Smooth muscle cell (in vitro differentiated cells): ENCODE data around the gene KLRC2. TPM values are rescaled to one million over a fixed set of nuclear protein-coding genes. Genes with fewer than 3 reads are reported as not detected.
"Not testable (repeated sequence)": the region's sequence is repeated elsewhere in the genome, so short reads cannot be mapped to it uniquely, and the experiment has no call there.

Source experiments
- DNase-seq: peaks from one replicate; lab custom pipeline; 2025; ENCODE audit not compliant: unreplicated experiment; lab: John Stamatoyannopoulos, UW
- H2AFZ ChIP-seq: fragments of 200-600 bp; sonication (generic); 2 replicates; pipeline ENCODE4 v1.6.0; 2016; ENCODE audit warnings: antibody characterized with exemption, low read depth, mild to moderate bottlenecking
- H3F3A ChIP-seq: fragments of 200-600 bp; sonication (generic); 2 replicates; pipeline ENCODE4 v1.6.0; 2017; ENCODE audit warnings: antibody characterized with exemption, low read depth
- H3K27ac ChIP-seq: fragments of 200-600 bp; sonication (generic); 2 replicates; pipeline ENCODE4 v1.5.1; 2016; ENCODE audit warnings: low read depth, mild to moderate bottlenecking
- H3K27me3 ChIP-seq: fragments of 200-600 bp; sonication (generic); 2 replicates; pipeline ENCODE4 v1.6.1; 2016; ENCODE audit warnings: low read depth, mild to moderate bottlenecking
- H3K36me3 ChIP-seq: fragments of 200-600 bp; sonication (generic); 2 replicates; pipeline ENCODE4 v1.5.1; 2016; ENCODE audit warnings: low read depth
- H3K4me1 ChIP-seq: fragments of 200-600 bp; sonication (generic); 2 replicates; pipeline ENCODE4 v1.5.1; 2016; ENCODE audit warnings: low read depth
- H3K4me2 ChIP-seq: fragments of 200-600 bp; sonication (generic); 2 replicates; pipeline ENCODE4 v1.6.0; 2016; ENCODE audit warnings: mild to moderate bottlenecking
- H3K4me3 ChIP-seq: fragments of 200-600 bp; sonication (generic); 2 replicates; pipeline ENCODE4 v1.5.1; 2016; ENCODE audit warnings: mild to moderate bottlenecking
- H3K79me2 ChIP-seq: fragments of 200-600 bp; sonication (generic); 2 replicates; pipeline ENCODE4 v1.6.0; 2016; ENCODE audit warnings: low read depth, mild to moderate bottlenecking
- H3K9ac ChIP-seq: fragments of 200-600 bp; sonication (generic); 2 replicates; pipeline ENCODE4 v1.6.0; 2016; ENCODE audit warnings: low read depth
- H3K9me3 ChIP-seq: fragments of 200-600 bp; sonication (generic); replicated peaks from 2 replicates; pipeline ENCODE4 v1.5.1; 2016; ENCODE audit warnings: low read depth
- H4K20me1 ChIP-seq: fragments of 200-600 bp; sonication (generic); 2 replicates; pipeline ENCODE4 v1.6.0; 2016; ENCODE audit warnings: low read depth
- WGBS: methylation state at CpG from one replicate; pipeline ENCODE4 v1.1.7; 2016; ENCODE audit warnings: low lambda C conversion rate; 5-methylcytosine and 5-hydroxymethylcytosine counted together
- polyA plus RNA-seq: library from polyadenylated mRNA; unstranded; fragments of >200 nt; fragmentation: Nextera tagmentation; extraction: Ambion mirVana; gene quantifications from 2 replicates; pipeline ENCODE4 v1.2.1, GENCODE V29; 2016
- total RNA-seq: library from RNA; depleted of rRNA; stranded (reverse); fragments of >200 nt; gene quantifications from 2 replicates; pipeline ENCODE4 v1.2.3, GENCODE V29; 2014
- TF ChIP-seq, protein P1 (sequence below): fragments of 200-600 bp; sonication (generic); IDR thresholded peaks from 2 replicates; pipeline ENCODE4 v1.5.1; 2017; ENCODE audit warnings: borderline replicate concordance, mild to moderate bottlenecking, antibody characterized with exemption; ENCODE audit not compliant: insufficient read depth, poor library complexity, severe bottlenecking

KLRC2 gene
- total and polyA plus RNA-seq, 2 experiments from 2014 or later = not detected

DNA sequence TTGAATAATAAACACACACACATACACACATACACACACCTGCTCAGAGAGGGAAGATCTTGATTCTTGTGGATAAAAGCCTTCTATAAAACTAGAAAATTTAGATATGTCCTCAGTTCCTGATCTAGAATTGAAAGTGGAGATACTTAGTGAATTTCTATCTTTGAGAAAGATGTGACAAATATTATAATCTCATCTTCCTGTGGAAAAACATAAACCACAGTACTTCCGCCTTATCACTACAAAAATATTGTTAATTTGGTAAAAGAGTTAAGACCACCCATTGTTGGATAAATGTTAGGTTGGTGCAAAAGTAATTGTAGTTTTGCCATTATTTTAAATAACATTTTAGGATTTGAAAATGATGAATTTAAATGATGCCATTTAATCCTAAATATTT, 45.9 kb downstream of the KLRC2 start, which contains the start of gene KLRK1:
Gene KLRK1 (minus strand): TSS at position 138 of the 400 bp plus-strand sequence. CDS start 1,231 bp downstream, outside the sequence.
- H4K20me1 ChIP-seq = no peaks in the 10 kb centered on the region
- 91% methylated on average over 1 of the region's 1 CpG for WGBS
- DNase-seq = no peak

DNA sequence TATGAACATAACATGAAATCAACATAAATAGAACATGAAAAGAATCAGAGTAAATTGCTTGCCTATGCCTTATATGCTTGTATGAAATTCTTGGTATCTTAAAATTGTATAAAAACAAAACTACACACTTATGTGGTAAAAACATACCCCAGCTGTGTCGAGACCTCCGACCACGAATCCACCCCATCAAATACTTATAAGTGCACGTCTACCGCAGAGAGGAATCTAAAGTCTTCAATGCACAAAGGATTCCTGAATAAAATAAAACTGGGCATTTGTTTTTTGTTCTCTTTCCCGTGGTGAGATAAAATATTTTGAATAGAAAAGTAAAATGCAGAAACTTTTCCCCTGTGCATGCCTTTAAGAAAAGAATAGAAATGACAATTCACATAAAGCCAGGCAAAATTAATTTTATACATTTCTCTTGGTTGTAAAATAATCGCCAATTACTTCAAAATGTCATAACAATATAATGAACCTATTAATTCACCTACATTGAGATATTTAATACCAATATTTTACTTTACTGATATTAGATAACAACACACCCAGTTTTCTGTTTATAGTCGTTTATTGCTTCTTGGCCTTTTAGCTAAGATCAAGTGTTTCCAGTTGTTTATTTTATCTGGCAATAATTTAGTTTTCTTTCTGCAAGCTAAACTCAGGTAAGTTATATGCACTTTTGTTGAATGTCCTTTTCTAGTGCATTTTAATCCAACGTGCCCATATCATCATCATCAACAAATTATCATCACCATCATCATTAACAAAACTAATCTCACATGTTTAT, 47.0 kb downstream of the KLRC2 start:
- no peak overlapping the region for H2AFZ ChIP-seq
- no peak overlapping the region for H3K4me3 ChIP-seq
- H3K9me3 ChIP-seq = no peaks in the 10 kb centered on the region
- DNase-seq = no peak
- H3K36me3 ChIP-seq = no peaks in the 10 kb centered on the region
- H3K4me2 ChIP-seq = no peak overlapping the region
- no peak overlapping the region for H3K9ac ChIP-seq
- H3K79me2 ChIP-seq = no peaks in the 10 kb centered on the region
- TF ChIP-seq, protein P1, sequence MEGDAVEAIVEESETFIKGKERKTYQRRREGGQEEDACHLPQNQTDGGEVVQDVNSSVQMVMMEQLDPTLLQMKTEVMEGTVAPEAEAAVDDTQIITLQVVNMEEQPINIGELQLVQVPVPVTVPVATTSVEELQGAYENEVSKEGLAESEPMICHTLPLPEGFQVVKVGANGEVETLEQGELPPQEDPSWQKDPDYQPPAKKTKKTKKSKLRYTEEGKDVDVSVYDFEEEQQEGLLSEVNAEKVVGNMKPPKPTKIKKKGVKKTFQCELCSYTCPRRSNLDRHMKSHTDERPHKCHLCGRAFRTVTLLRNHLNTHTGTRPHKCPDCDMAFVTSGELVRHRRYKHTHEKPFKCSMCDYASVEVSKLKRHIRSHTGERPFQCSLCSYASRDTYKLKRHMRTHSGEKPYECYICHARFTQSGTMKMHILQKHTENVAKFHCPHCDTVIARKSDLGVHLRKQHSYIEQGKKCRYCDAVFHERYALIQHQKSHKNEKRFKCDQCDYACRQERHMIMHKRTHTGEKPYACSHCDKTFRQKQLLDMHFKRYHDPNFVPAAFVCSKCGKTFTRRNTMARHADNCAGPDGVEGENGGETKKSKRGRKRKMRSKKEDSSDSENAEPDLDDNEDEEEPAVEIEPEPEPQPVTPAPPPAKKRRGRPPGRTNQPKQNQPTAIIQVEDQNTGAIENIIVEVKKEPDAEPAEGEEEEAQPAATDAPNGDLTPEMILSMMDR = no peak
- H3K27me3 ChIP-seq = no peaks in the 10 kb centered on the region
- H4K20me1 ChIP-seq = no peaks in the 10 kb centered on the region
- 85% methylated on average over 9 of the region's 9 CpGs for WGBS
- peaks cover 5% of the 10 kb centered on the region for H3K4me1 ChIP-seq
- H3K27ac ChIP-seq = no peak overlapping the region
- no peaks in the 10 kb centered on the region for H3F3A ChIP-seq

More for the DNA sequence above, 45.9 kb downstream of the KLRC2 start, which contains the start of gene KLRK1:
- H3K4me1 ChIP-seq = peaks cover 5% of the 10 kb centered on the region
- H3K27ac ChIP-seq = no peak within 1 kb of the TSS
- H3K79me2 ChIP-seq = no peaks in the 10 kb centered on the region
- no peaks in the 10 kb centered on the region for H3F3A ChIP-seq
- H3K4me3 ChIP-seq = no peak within 1 kb of the TSS
- no peaks in the 10 kb centered on the region for H3K9me3 ChIP-seq
- no peak within 1 kb of the TSS for H3K4me2 ChIP-seq
- no peak within 1 kb of the TSS for H3K9ac ChIP-seq
- no peaks in the 10 kb centered on the region for H3K27me3 ChIP-seq
- TF ChIP-seq, protein P1 = no peak
- H2AFZ ChIP-seq = no peak within 1 kb of the TSS
- no peaks in the 10 kb centered on the region for H3K36me3 ChIP-seq

DNA sequence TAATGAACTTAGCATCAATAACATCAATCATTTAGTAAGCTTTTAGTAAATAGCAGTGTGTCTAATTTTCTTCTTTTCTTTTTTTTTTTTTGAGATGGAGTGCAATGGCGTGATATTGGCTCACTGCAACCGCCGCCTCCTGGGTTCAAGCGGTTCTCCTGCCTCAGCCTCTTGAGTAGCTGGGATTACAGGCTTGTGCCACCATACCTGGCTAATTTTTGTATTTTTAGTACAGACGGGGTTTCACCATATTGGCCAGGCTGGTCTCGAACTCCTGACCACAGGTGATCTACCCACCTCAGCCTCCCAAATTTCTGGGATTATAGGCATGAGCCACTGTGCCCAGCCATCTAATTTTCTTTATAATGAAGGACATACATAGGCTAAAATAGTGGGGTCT, 48.3 kb downstream of the KLRC2 start:
- not testable (repeated sequence) for H3K9ac ChIP-seq, H3K36me3 ChIP-seq, H2AFZ ChIP-seq, H3K4me2 ChIP-seq, H3K27me3 ChIP-seq, H3K4me3 ChIP-seq, H3K4me1 ChIP-seq, DNase-seq, H3F3A ChIP-seq, H4K20me1 ChIP-seq, H3K9me3 ChIP-seq, H3K27ac ChIP-seq, H3K79me2 ChIP-seq
- 96% methylated on average over 6 of the region's 6 CpGs for whole genome bisulfite sequencing

DNA sequence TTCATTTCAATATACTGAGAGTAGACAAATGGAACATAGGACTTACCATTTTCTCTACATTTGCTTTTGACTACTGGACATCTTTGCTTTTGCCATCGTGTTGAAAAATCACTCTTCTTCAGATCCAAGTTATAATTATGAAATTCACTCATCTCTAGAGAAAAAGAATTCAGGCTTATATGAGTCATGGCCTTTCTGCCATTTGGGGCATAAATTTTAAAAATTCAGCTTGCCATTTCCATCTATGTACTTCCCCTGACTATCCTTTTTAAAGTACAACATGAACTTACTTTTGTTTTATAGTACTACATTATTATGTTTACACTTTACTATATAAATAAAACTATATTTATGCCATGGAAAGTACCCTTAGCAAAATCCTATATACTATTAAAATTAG, 49.0 kb downstream of the KLRC2 start:
- TF ChIP-seq, protein P1 = no peak
- Histone ChIP-seq H3K9ac (no peak overlapping the region), H3K4me2 (no peak overlapping the region), H3K4me1 (no peaks in the 10 kb centered on the region), H3K4me3 (no peak overlapping the region), H3K27ac (no peak overlapping the region), H4K20me1 (no peaks in the 10 kb centered on the region), H3K27me3 (no peaks in the 10 kb centered on the region), H3K79me2 (no peaks in the 10 kb centered on the region), H3K36me3 (no peaks in the 10 kb centered on the region), H3K9me3 (no peaks in the 10 kb centered on the region), H3F3A (no peaks in the 10 kb centered on the region), H2AFZ (no peak overlapping the region)
- DNase-seq = no peak
- 73% methylated on average over 1 of the region's 1 CpG for WGBS
